HEK293 (cell line): ENCODE measurements around the gene ADH4.

Experiments
- FEZF1 ChIP-seq: fragments of 450-650 bp; formaldehyde crosslinking; IDR thresholded peaks from 2 replicates; pipeline ENCODE4 v1.5.1; 2016; ENCODE audit warnings: missing biosample characterization, missing genetic modification characterization
- GFI1B ChIP-seq: fragments of 450-650 bp; formaldehyde crosslinking; IDR thresholded peaks from 2 replicates; pipeline ENCODE4 v1.5.1; 2016; ENCODE audit warnings: missing biosample characterization, missing genetic modification characterization
- GLIS2 ChIP-seq: fragments of 450-650 bp; formaldehyde crosslinking; IDR thresholded peaks from 2 replicates; pipeline ENCODE4 v1.5.1; 2016; ENCODE audit warnings: missing biosample characterization, missing genetic modification characterization
- HOXA7 ChIP-seq: sonication (generic); formaldehyde crosslinking; IDR thresholded peaks from 2 replicates; pipeline ENCODE4 v1.8.1; 2022; ENCODE audit warnings: missing genetic modification reagents, borderline replicate concordance
- IKZF3 ChIP-seq: fragments of 450-650 bp; IDR thresholded peaks from 2 replicates; pipeline ENCODE4 v1.5.0; 2018; ENCODE audit warnings: missing biosample characterization, mild to moderate bottlenecking, missing genetic modification characterization, moderate library complexity
- KLF1 ChIP-seq: fragments of 450-650 bp; formaldehyde crosslinking; IDR thresholded peaks from 2 replicates; pipeline ENCODE4 v1.5.1; 2016; ENCODE audit warnings: missing biosample characterization, missing genetic modification characterization
- KLF8 ChIP-seq: fragments of 450-650 bp; formaldehyde crosslinking; IDR thresholded peaks from 2 replicates; pipeline ENCODE4 v1.5.1; 2016; ENCODE audit warnings: missing biosample characterization, missing genetic modification characterization
- MZF1 ChIP-seq: fragments of 450-650 bp; formaldehyde crosslinking; IDR thresholded peaks from 2 replicates; pipeline ENCODE4 v1.5.1; 2017; ENCODE audit warnings: missing biosample characterization, missing genetic modification characterization, borderline replicate concordance
- RBAK ChIP-seq: fragments of 450-650 bp; formaldehyde crosslinking; IDR thresholded peaks from 2 replicates; pipeline ENCODE4 v1.5.1; 2016; ENCODE audit warnings: missing biosample characterization, missing genetic modification characterization
- SCRT2 ChIP-seq: fragments of 450-650 bp; formaldehyde crosslinking; IDR thresholded peaks from 2 replicates; pipeline ENCODE4 v1.5.1; 2016; ENCODE audit warnings: missing biosample characterization, missing genetic modification characterization
- SETDB1 ChIP-seq: IDR thresholded peaks from one replicate; pipeline ENCODE4 v1.6.1; 2017; ENCODE audit warnings: mild to moderate bottlenecking, low read length, moderate library complexity, mixed read lengths; ENCODE audit not compliant: insufficient read length
- SP2 ChIP-seq: fragments of 450-650 bp; formaldehyde crosslinking; IDR thresholded peaks from 2 replicates; pipeline ENCODE4 v1.5.1; 2016; ENCODE audit warnings: missing biosample characterization, missing genetic modification characterization
- WT1 ChIP-seq: fragments of 450-650 bp; formaldehyde crosslinking; IDR thresholded peaks from 2 replicates; pipeline ENCODE4 v1.5.1; 2016; ENCODE audit warnings: missing biosample characterization, missing genetic modification characterization
- YY1 ChIP-seq: fragments of 450-650 bp; formaldehyde crosslinking; IDR thresholded peaks from 2 replicates; pipeline ENCODE4 v1.5.1; 2018; ENCODE audit warnings: missing biosample characterization, missing genetic modification characterization
- ZBTB26 ChIP-seq: fragments of 450-650 bp; formaldehyde crosslinking; optimal IDR thresholded peaks from 2 replicates; pipeline ENCODE3; 2016; ENCODE audit warnings: missing biosample characterization, mild to moderate bottlenecking, missing genetic modification characterization
- ZBTB49 ChIP-seq: fragments of 450-650 bp; formaldehyde crosslinking; IDR thresholded peaks from 2 replicates; pipeline ENCODE4 v1.5.1; 2016; ENCODE audit warnings: missing biosample characterization, missing genetic modification characterization, low read depth
- ZBTB6 ChIP-seq: fragments of 450-650 bp; formaldehyde crosslinking; IDR thresholded peaks from 2 replicates; pipeline ENCODE4 v1.5.1; 2017; ENCODE audit warnings: missing biosample characterization, missing genetic modification characterization
- ZFP41 ChIP-seq: fragments of 450-650 bp; formaldehyde crosslinking; IDR thresholded peaks from 2 replicates; pipeline ENCODE4 v1.5.1; 2016; ENCODE audit warnings: missing biosample characterization, missing genetic modification characterization, borderline replicate concordance
- ZNF132 ChIP-seq: fragments of 450-650 bp; formaldehyde crosslinking; IDR thresholded peaks from 2 replicates; pipeline ENCODE4 v1.5.1; 2017; ENCODE audit warnings: missing biosample characterization, missing genetic modification characterization, borderline replicate concordance
- ZNF133 ChIP-seq: fragments of 450-650 bp; formaldehyde crosslinking; IDR thresholded peaks from 2 replicates; pipeline ENCODE4 v1.5.1; 2016; ENCODE audit warnings: missing biosample characterization, missing genetic modification characterization
- ZNF155 ChIP-seq: fragments of 450-650 bp; formaldehyde crosslinking; IDR thresholded peaks from 2 replicates; pipeline ENCODE4 v1.5.1; 2016; ENCODE audit warnings: missing biosample characterization, missing genetic modification characterization
- ZNF169 ChIP-seq: fragments of 450-650 bp; formaldehyde crosslinking; IDR thresholded peaks from 2 replicates; pipeline ENCODE4 v1.5.1; 2016; ENCODE audit warnings: missing biosample characterization, missing genetic modification characterization
- ZNF18 ChIP-seq: fragments of 450-650 bp; formaldehyde crosslinking; IDR thresholded peaks from 2 replicates; pipeline ENCODE4 v1.5.1; 2016; ENCODE audit warnings: missing biosample characterization, missing genetic modification characterization
- ZNF398 ChIP-seq: fragments of 450-650 bp; formaldehyde crosslinking; IDR thresholded peaks from 2 replicates; pipeline ENCODE4 v1.5.1; 2017; ENCODE audit warnings: missing biosample characterization, missing genetic modification characterization
- ZNF473 ChIP-seq: fragments of 450-650 bp; formaldehyde crosslinking; IDR thresholded peaks from 2 replicates; pipeline ENCODE4 v1.5.1; 2017; ENCODE audit warnings: missing biosample characterization, missing genetic modification characterization
- ZNF48 ChIP-seq: fragments of 450-650 bp; formaldehyde crosslinking; IDR thresholded peaks from 2 replicates; pipeline ENCODE4 v1.5.1; 2016; ENCODE audit warnings: missing biosample characterization, missing genetic modification characterization
- ZNF501 ChIP-seq: fragments of 450-650 bp; formaldehyde crosslinking; IDR thresholded peaks from 2 replicates; pipeline ENCODE4 v1.5.1; 2016; ENCODE audit warnings: missing biosample characterization, missing genetic modification characterization
- ZNF558 ChIP-seq: fragments of 450-650 bp; formaldehyde crosslinking; IDR thresholded peaks from 2 replicates; pipeline ENCODE4 v1.5.1; 2016; ENCODE audit warnings: missing biosample characterization, missing genetic modification characterization
- ZNF600 ChIP-seq: fragments of 450-650 bp; formaldehyde crosslinking; IDR thresholded peaks from 2 replicates; pipeline ENCODE4 v1.5.1; 2016; ENCODE audit warnings: missing biosample characterization, missing genetic modification characterization
- ZNF629 ChIP-seq: fragments of 450-650 bp; formaldehyde crosslinking; IDR thresholded peaks from 2 replicates; pipeline ENCODE4 v1.5.1; 2017; ENCODE audit warnings: missing biosample characterization, missing genetic modification characterization
- ZNF768 ChIP-seq: fragments of 450-650 bp; formaldehyde crosslinking; IDR thresholded peaks from 2 replicates; pipeline ENCODE4 v1.5.1; 2018; ENCODE audit warnings: missing biosample characterization, mild to moderate bottlenecking, missing genetic modification characterization
- ZNF830 ChIP-seq: fragments of 450-650 bp; IDR thresholded peaks from 2 replicates; pipeline ENCODE4 v1.5.0; 2018; ENCODE audit warnings: missing biosample characterization, missing genetic modification characterization, low read depth, mild to moderate bottlenecking, moderate library complexity
- ZSCAN23 ChIP-seq: fragments of 450-650 bp; formaldehyde crosslinking; IDR thresholded peaks from 2 replicates; pipeline ENCODE4 v1.5.1; 2016; ENCODE audit warnings: missing biosample characterization, missing genetic modification characterization

The ADH4 gene

GRCh38 chr4:99088481-99089365 is 55.4 kb downstream of the ADH4 start, which contains the start of gene ADH5 (continued):
- TF ChIP-seq MZF1 (tag by site-specific recombination) (no peak), ZNF169 (no peak), HOXA7 (CRISPR knock-in tag) (no peak), GLIS2 (tag by site-specific recombination) (peak; percentile 86), FEZF1 (no peak), ZNF473 (tag by site-specific recombination) (no peak), ZNF830 (no peak), IKZF3 (tag by site-specific recombination) (no peak), ZNF155 (no peak), ZBTB26 (tag by site-specific recombination) (peak; percentile 53), ZFP41 (no peak), ZNF18 (tag by site-specific recombination) (no peak), ZNF398 (tag by site-specific recombination) (no peak), ZSCAN23 (tag by site-specific recombination) (no peak), SCRT2 (tag by site-specific recombination) (peak; percentile 83), SP2 (peak; percentile 65), ZBTB49 (tag by site-specific recombination) (no peak), ZNF768 (tag by site-specific recombination) (no peak), ZNF133 (tag by site-specific recombination) (no peak), KLF8 (tag by site-specific recombination) (0 out of 2 replicates have a peak, but pooled peaks have one; percentile 19), ZNF629 (tag by site-specific recombination) (no peak), KLF1 (tag by site-specific recombination) (0 out of 2 replicates have a peak, but pooled peaks have one; percentile 44), SETDB1 (no peak), ZNF132 (no peak), ZNF600 (tag by site-specific recombination) (no peak), ZNF48 (no peak), GFI1B (tag by site-specific recombination) (no peak), ZBTB6 (tag by site-specific recombination) (peak; percentile 59; the same call in 1 of the 2 replicates), YY1 (peak; percentile 41), ZNF501 (tag by site-specific recombination) (peak; percentile 43; the same call in 1 of the 2 replicates), RBAK (tag by site-specific recombination) (no peak), WT1 (tag by site-specific recombination) (no peak), ZNF558 (tag by site-specific recombination) (no peak)
